IMR-90 (cell line): ENCODE measurements around the gene ALOX5AP. TPM values are rescaled to one million over a fixed set of nuclear protein-coding genes. Genes with fewer than 3 reads are reported as not detected.

Experiments used
- ATAC-seq: fragments of 200-7000 bp; cut with Tn5 transposase; 2 replicates; pipeline ENCODE4 v1.9.1; 2020; ENCODE audit warnings: low read depth, mild to moderate bottlenecking, moderate library complexity
- BruUV-seq: library from RNA; stranded (reverse); fragments of 400-500 nt; replicated peaks from 2 replicates; lab custom pipeline; 2021; lab: Mats Ljungman, UMichigan
- CTCF ChIA-PET: fragments of 300-600 bp; formaldehyde crosslinking; extraction: SDS; loops from one replicate; lab custom pipeline; 2021; ENCODE audit warnings: antibody characterized with exemption; lab: Yijun Ruan, JAX
- POLR2A ChIA-PET: fragments of 300-600 bp; sonication (Branson Sonifier 250); formaldehyde crosslinking; loops from one replicate; lab custom pipeline; 2022; ENCODE audit warnings: antibody characterized with exemption; ENCODE audit not compliant: unreplicated experiment; lab: Charles Lee
- DNase-seq: peaks from one replicate; pipeline ENCODE4 v3.0.0; 2013
- H2AFZ ChIP-seq: replicated peaks from 2 replicates; pipeline ENCODE3; 2013; ENCODE audit warnings: low read length, mild to moderate bottlenecking; ENCODE audit not compliant: poor library complexity
- H2AK5ac ChIP-seq: 2 replicates; pipeline ENCODE4 v1.6.1; 2013; ENCODE audit warnings: low read depth, low read length, inconsistent platforms
- H2AK9ac ChIP-seq: replicated peaks from 2 replicates; pipeline ENCODE3; 2013; ENCODE audit warnings: mild to moderate bottlenecking, low read depth, low read length, moderate library complexity; ENCODE audit not compliant: poor library complexity
- H2BK120ac ChIP-seq: 2 replicates; pipeline ENCODE4 v1.6.1; 2013; ENCODE audit warnings: low read depth, low read length, inconsistent platforms
- H2BK15ac ChIP-seq: 3 replicates; pipeline ENCODE4 v1.6.1; 2013; ENCODE audit warnings: low read depth, low read length, inconsistent platforms
- H2BK20ac ChIP-seq: 2 replicates; pipeline ENCODE4 v1.6.1; 2013; ENCODE audit warnings: low read depth, mild to moderate bottlenecking, inconsistent platforms, low read length, moderate library complexity
- H2BK5ac ChIP-seq: 2 replicates; pipeline ENCODE4 v1.6.1; 2013; ENCODE audit warnings: mild to moderate bottlenecking, low read depth, low read length, inconsistent platforms; ENCODE audit not compliant: poor library complexity, severe bottlenecking
- H3K14ac ChIP-seq: replicated peaks from 2 replicates; pipeline ENCODE4 v1.6.1; 2013; ENCODE audit warnings: low read depth, low read length, inconsistent platforms
- H3K18ac ChIP-seq: 2 replicates; pipeline ENCODE4 v1.6.1; 2013; ENCODE audit warnings: low read depth, low read length, control low read depth
- H3K23ac ChIP-seq: 2 replicates; pipeline ENCODE4 v1.6.1; 2013; ENCODE audit warnings: low read depth, low read length, inconsistent platforms
- H3K27ac ChIP-seq: 2 replicates; pipeline ENCODE4 v1.5.1; 2013; ENCODE audit warnings: mild to moderate bottlenecking, control low read depth, low read length; ENCODE audit not compliant: insufficient read depth
- H3K27me3 ChIP-seq: 2 replicates; pipeline ENCODE4 v1.6.1; 2013; ENCODE audit warnings: low read length; ENCODE audit not compliant: control insufficient read depth, insufficient read depth
- H3K36me3 ChIP-seq: 2 replicates; pipeline ENCODE4 v1.6.1; 2013; ENCODE audit warnings: low read length, mixed read lengths; ENCODE audit not compliant: control insufficient read depth, insufficient read depth
- H3K4ac ChIP-seq: 2 replicates; pipeline ENCODE4 v1.6.1; 2013; ENCODE audit warnings: low read depth, low read length, inconsistent platforms
- H3K4me1 ChIP-seq: 2 replicates; pipeline ENCODE4 v1.6.1; 2013; ENCODE audit warnings: low read length, mixed read lengths; ENCODE audit not compliant: control insufficient read depth, insufficient read depth
- H3K4me2 ChIP-seq: 2 replicates; pipeline ENCODE4 v1.6.1; 2013; ENCODE audit warnings: low read depth, mild to moderate bottlenecking, control low read depth, low read length, moderate library complexity
- H3K4me3 ChIP-seq: 2 replicates; pipeline ENCODE4 v1.5.1; 2013; ENCODE audit warnings: low read depth, mild to moderate bottlenecking, control low read depth, low read length, moderate library complexity; ENCODE audit not compliant: insufficient read depth
- H3K56ac ChIP-seq: 2 replicates; pipeline ENCODE4 v1.6.1; 2013; ENCODE audit warnings: low read length, inconsistent platforms; ENCODE audit not compliant: insufficient read depth; ENCODE audit errors: extremely low read depth
- H3K79me1 ChIP-seq, 2 experiments: 2 replicates each; pipeline ENCODE4 v1.6.1; 2013; ENCODE audit warnings: low read length in 2 of 2, inconsistent platforms in 1 of 2, low read depth in 1 of 2
- H3K9ac ChIP-seq: 2 replicates; pipeline ENCODE4 v1.6.1; 2013; ENCODE audit warnings: low read depth, low read length, control low read depth
- H3K9me1 ChIP-seq: 2 replicates; pipeline ENCODE4 v1.6.1; 2013; ENCODE audit warnings: low read length, inconsistent platforms; ENCODE audit not compliant: insufficient read depth
- H3K9me3 ChIP-seq: 2 replicates; pipeline ENCODE4 v1.6.1; 2013; ENCODE audit warnings: low read length; ENCODE audit not compliant: control insufficient read depth, insufficient read depth
- H4K20me1 ChIP-seq: 2 replicates; pipeline ENCODE4 v1.6.1; 2013; ENCODE audit warnings: low read length, inconsistent platforms; ENCODE audit not compliant: insufficient read depth
- H4K5ac ChIP-seq: 2 replicates; pipeline ENCODE4 v1.6.1; 2013; ENCODE audit warnings: mild to moderate bottlenecking, low read depth, low read length, control low read depth
- H4K8ac ChIP-seq, 2 experiments: 2 replicates each; pipeline ENCODE4 v1.6.1; 2013; ENCODE audit warnings: low read depth in 2 of 2, low read length in 2 of 2, control low read depth in 1 of 2, inconsistent platforms in 1 of 2
- H4K91ac ChIP-seq: 2 replicates; pipeline ENCODE4 v1.6.1; 2013; ENCODE audit warnings: low read depth, low read length, inconsistent platforms; ENCODE audit not compliant: insufficient read depth
- BHLHE40 ChIP-seq: fragments of 150-350 bp; IDR thresholded peaks from 2 replicates; pipeline ENCODE4 v1.6.1; 2016; ENCODE audit warnings: mild to moderate bottlenecking, low read depth, low read length
- WGBS, 2 experiments: methylation state at CpG; one replicate each; pipeline versions ENCODE4 v1.1.5 to v1.1.7; 2013; ENCODE audit warnings: missing lambda C conversion rate in 2 of 2; ENCODE audit not compliant: insufficient read length in 1 of 2; ENCODE audit errors: extremely low coverage in 2 of 2; 5-methylcytosine and 5-hydroxymethylcytosine counted together
- dilution Hi-C: fragments of 300-500 bp; cut with HindIII; formaldehyde crosslinking; loops from one replicate; pipeline ENCODE4 v1.14.3; 2018; ENCODE audit warnings: low sequenced_read_pairs; ENCODE audit not compliant: unreplicated experiment
- in situ Hi-C: fragments of 300-500 bp; cut with MboI; formaldehyde crosslinking; loops from 3 replicates; pipeline ENCODE4 v1.14.3; 2019; ENCODE audit warnings: low sequenced_read_pairs, inconsistent platforms, mixed read lengths
- intact Hi-C: fragments of 100-400 bp; cut with micrococcal nuclease; formaldehyde crosslinking; loops from 2 replicates; pipeline ENCODE4 v1.10.0; 2022
- polyA plus RNA-seq, 3 experiments: library from polyadenylated mRNA; depleted of rRNA; stranded (reverse); fragments of >200 nt; gene quantifications; 2 replicates each; pipeline ENCODE4 v1.2.3, GENCODE V29; 2012; ENCODE audit warnings: low replicate concordance in 1 of 3
- total RNA-seq: library from RNA; depleted of rRNA; stranded (reverse); fragments of >200 nt; gene quantifications from 2 replicates; pipeline ENCODE4 v1.2.3, GENCODE V29; 2012
- TF ChIP-seq, protein P1 (sequence below): fragments of 150-350 bp; IDR thresholded peaks from 2 replicates; pipeline ENCODE4 v1.6.1; 2017; ENCODE audit warnings: mild to moderate bottlenecking, antibody characterized with exemption, low read length, low read depth

Gene ALOX5AP
- total and polyA plus RNA-seq, 2 of the 4 experiments (the other 2 are of a cell fraction): 0.62 TPM; not detected in 1

DNA sequence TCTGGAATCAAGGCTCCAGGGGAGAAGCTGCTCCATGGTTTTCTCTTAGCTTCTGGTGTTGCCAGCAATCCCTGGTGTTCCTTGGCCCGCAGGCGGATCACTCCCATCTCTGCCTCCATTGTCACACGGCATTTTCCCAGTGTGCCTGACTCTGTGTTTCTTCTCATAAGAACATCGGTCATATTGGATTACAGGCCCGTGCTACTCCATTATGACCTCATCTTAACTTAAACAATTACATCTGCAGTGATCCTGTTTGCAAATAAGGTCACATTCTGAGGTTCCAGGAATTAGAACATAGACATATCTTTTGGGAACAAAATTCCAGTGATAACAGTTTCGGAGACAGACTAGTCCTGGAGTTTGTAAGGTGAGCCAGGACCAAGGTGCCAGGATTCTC is 23.5 kb upstream of the ALOX5AP start:
- Histone ChIP-seq H2BK15ac (peak overlapping the region; percentile 7; the same call in 1 of the 3 replicates), H2BK20ac (0 out of 2 replicates have a peak overlapping the region, but pooled peaks have one; percentile 1), H3K18ac (peak overlapping the region; percentile 3; the same call in 1 of the 2 replicates), H3K56ac (no peak overlapping the region), H3K4me3 (no peak overlapping the region), H4K20me1 (no peaks in the 10 kb centered on the region), H3K14ac (peak overlapping the region; percentile 34; the same call in 1 of the 2 replicates), H3K27me3 (no peaks in the 10 kb centered on the region), H3K9ac (no peak overlapping the region), H3K9me3 (no peaks in the 10 kb centered on the region), H3K23ac (no peak overlapping the region), H4K8ac (no peak overlapping the region), H3K4me2 (no peak overlapping the region), H3K79me1 (no peaks in the 10 kb centered on the region), H3K4me1 (peaks cover 15% of the 10 kb centered on the region), H3K36me3 (no peaks in the 10 kb centered on the region), H3K4ac (peak overlapping the region; percentile 3; the same call in 1 of the 2 replicates), H4K5ac (no peak overlapping the region), H2AK9ac (no peak overlapping the region), H2AK5ac (no peak overlapping the region), H2BK120ac (peak overlapping the region; percentile 11), H3K27ac (no peak overlapping the region), H4K91ac (no peak overlapping the region; the same call in 1 of the 2 replicates), H2BK5ac (peak overlapping the region; percentile 31), H3K9me1 (peaks cover 9% of the 10 kb centered on the region), H2AFZ (no peak overlapping the region)
- intact Hi-C loops: no loop called here
- peak; percentile 48 for DNase-seq
- 79% methylated on average over 4 of the region's 6 CpGs; no CpG with 5 or more reads in 1 of the 2 experiments for WGBS, 2 experiments
- no peak for ATAC-seq
- ChIA-PET POLR2A (no interaction called here), CTCF (no interaction called here)
- no TSS peak for BruUV-seq
- TF ChIP-seq, protein P1, sequence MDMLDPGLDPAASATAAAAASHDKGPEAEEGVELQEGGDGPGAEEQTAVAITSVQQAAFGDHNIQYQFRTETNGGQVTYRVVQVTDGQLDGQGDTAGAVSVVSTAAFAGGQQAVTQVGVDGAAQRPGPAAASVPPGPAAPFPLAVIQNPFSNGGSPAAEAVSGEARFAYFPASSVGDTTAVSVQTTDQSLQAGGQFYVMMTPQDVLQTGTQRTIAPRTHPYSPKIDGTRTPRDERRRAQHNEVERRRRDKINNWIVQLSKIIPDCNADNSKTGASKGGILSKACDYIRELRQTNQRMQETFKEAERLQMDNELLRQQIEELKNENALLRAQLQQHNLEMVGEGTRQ: no peak
- peak; percentile 24 for TF ChIP-seq BHLHE40
- dilution Hi-C loops: no loop called here
- in situ Hi-C loops: no loop called here
